Natural killer cell (primary cell): Measurements from ENCODE around the gene SLC6A1. TPM values are rescaled to one million over a fixed set of nuclear protein-coding genes. Genes with fewer than 3 reads are reported as not detected.

Experiments
- ATAC-seq, 3 donors: fragments of 150-1000 bp in 2 of 3; fragments of 200-7000 bp in 1 of 3; cut with Tn5 transposase; 1 replicate in 1 of 3; 2 replicates in 2 of 3; pipeline ENCODE4 v1.10.0; 2021; ENCODE audit warnings: mild to moderate bottlenecking in 2 of 3, moderate library complexity in 2 of 3
- DNase-seq, 2 donors: peaks; one replicate each; pipeline versions ENCODE4 v3.0.0 to v3.0.0-alpha.2; 2013 to 2021; ENCODE audit warnings: mixed read lengths in 1 of 2
- H3K27ac ChIP-seq: one replicate; pipeline ENCODE4 v1.5.1; 2013; ENCODE audit warnings: mild to moderate bottlenecking, low read length
- H3K27me3 ChIP-seq: one replicate; pipeline ENCODE4 v1.6.1; 2013; ENCODE audit warnings: low read length; ENCODE audit not compliant: control insufficient read depth, insufficient read depth
- H3K36me3 ChIP-seq: one replicate; pipeline ENCODE4 v1.6.1; 2013; ENCODE audit warnings: low read length; ENCODE audit not compliant: control insufficient read depth, insufficient read depth
- H3K4me1 ChIP-seq: one replicate; pipeline ENCODE4 v1.6.1; 2013; ENCODE audit warnings: low read length; ENCODE audit not compliant: control insufficient read depth, insufficient read depth
- H3K4me3 ChIP-seq: one replicate; pipeline ENCODE4 v1.5.1; 2013; ENCODE audit warnings: low read length
- H3K9me3 ChIP-seq: one replicate; pipeline ENCODE4 v1.6.1; 2013; ENCODE audit warnings: low read length; ENCODE audit not compliant: control insufficient read depth, insufficient read depth
- H3K27ac Mint-ChIP-seq, 2 donors: one replicate each; pipeline ENCODE4 v1.8.0; 2022; ENCODE audit warnings: mild to moderate bottlenecking in 2 of 2, mixed read lengths in 2 of 2, moderate library complexity in 1 of 2
- H3K27me3 Mint-ChIP-seq, 2 donors: one replicate each; pipeline ENCODE4 v1.8.0; 2022; ENCODE audit warnings: low read depth in 2 of 2, mixed read lengths in 2 of 2
- H3K36me3 Mint-ChIP-seq: one replicate; pipeline ENCODE4 v1.8.0; 2022; ENCODE audit warnings: mixed read lengths
- H3K4me1 Mint-ChIP-seq, 2 donors: one replicate each; pipeline ENCODE4 v1.8.0; 2022; ENCODE audit warnings: mixed read lengths in 2 of 2
- H3K4me3 Mint-ChIP-seq: one replicate; pipeline ENCODE4 v1.8.0; 2022; ENCODE audit warnings: mild to moderate bottlenecking, moderate library complexity, mixed read lengths
- H3K9me3 Mint-ChIP-seq, 2 donors: one replicate each; pipeline ENCODE4 v1.8.0; 2022; ENCODE audit warnings: mixed read lengths in 2 of 2
- CTCF ChIP-seq: fragments of 200-600 bp; IDR thresholded peaks from one replicate; pipeline ENCODE4 v1.8.0; 2022; ENCODE audit warnings: antibody characterized with exemption
- WGBS: methylation state at CpG from one replicate; pipeline ENCODE4 v1.1.7; 2013; ENCODE audit warnings: missing lambda C conversion rate; ENCODE audit not compliant: insufficient coverage; 5-methylcytosine and 5-hydroxymethylcytosine counted together
- intact Hi-C: fragments of 100-400 bp; cut with micrococcal nuclease; formaldehyde crosslinking; loops from one replicate; pipeline ENCODE4 v1.14.2; 2022
- total RNA-seq, 4 donors: library from RNA; stranded (reverse); fragments of 120-200 nt in 1 of 4; gene quantifications; one replicate each; pipeline versions ENCODE4 v1.2.3 to v1.2.4, GENCODE V29; 2013 to 2022

The SLC6A1 gene
- total RNA-seq, 3 donors from 2014 or later (not counting 1 experiment from before 2014, with no cell fraction given), result not detected

- Mint-ChIP-seq H3K27ac (no peak overlapping the region), H3K9me3 (no peaks in the 10 kb centered on the region)
These were observed 24.2 kb downstream of the SLC6A1 start for GRCh38 chr3:11016727-11017126.

GRCh38 chr3:11019116-11019819 is 26.7 kb downstream of the SLC6A1 start:
- Histone ChIP-seq H3K9me3 (no peaks in the 10 kb centered on the region), H3K27ac (no peak overlapping the region), H3K4me3 (no peak overlapping the region), H3K4me1 (no peaks in the 10 kb centered on the region), H3K36me3 (no peaks in the 10 kb centered on the region), H3K27me3 (no peaks in the 10 kb centered on the region)
- Mint-ChIP-seq H3K4me3 (no peak overlapping the region), H3K36me3 (no peaks in the 10 kb centered on the region), H3K27me3 (peaks cover 0 to 14% of the 10 kb centered on the region in 2 donors), H3K9me3 (no peaks in the 10 kb centered on the region), H3K27ac (no peak overlapping the region), H3K4me1 (no peaks in the 10 kb centered on the region)
- no peak for ATAC-seq
- WGBS, result 77% methylated on average over 3 of the region's 3 CpGs
- no peak for DNase-seq
- intact Hi-C loops, result no loop called here
- no peak for TF ChIP-seq CTCF

More at GRCh38 chr3:11016727-11017126, 24.2 kb downstream of the SLC6A1 start:
- no peak for ATAC-seq
- H3K36me3 Mint-ChIP-seq, result no peaks in the 10 kb centered on the region
- H3K4me1 Mint-ChIP-seq, result no peaks in the 10 kb centered on the region
- H3K36me3 ChIP-seq, result no peaks in the 10 kb centered on the region
- intact Hi-C loops, result no loop called here
- no peak for TF ChIP-seq CTCF
- no peaks in the 10 kb centered on the region for H3K4me1 ChIP-seq
- no peaks in the 10 kb centered on the region for H3K27me3 ChIP-seq
- no peak overlapping the region for H3K4me3 Mint-ChIP-seq
- no peak for DNase-seq
- 72% methylated on average over 4 of the region's 5 CpGs for WGBS
- no peak overlapping the region for H3K4me3 ChIP-seq
- H3K27me3 Mint-ChIP-seq, result peaks cover 0 to 8% of the 10 kb centered on the region in 2 donors
- H3K9me3 ChIP-seq, result no peaks in the 10 kb centered on the region
- no peak overlapping the region for H3K27ac ChIP-seq

- Mint-ChIP-seq H3K4me3 (no peak overlapping the region), H3K27ac (no peak overlapping the region), H3K9me3 (no peaks in the 10 kb centered on the region), H3K4me1 (no peaks in the 10 kb centered on the region), H3K27me3 (peaks cover 0 to 24% of the 10 kb centered on the region in 2 donors), H3K36me3 (no peaks in the 10 kb centered on the region)
- no peak for DNase-seq
- H3K9me3 ChIP-seq, result no peaks in the 10 kb centered on the region
- no peaks in the 10 kb centered on the region for H3K36me3 ChIP-seq
- no peak for TF ChIP-seq CTCF
- intact Hi-C loops, result no loop called here
- no peaks in the 10 kb centered on the region for H3K27me3 ChIP-seq
- 74% methylated on average over 2 of the region's 2 CpGs for WGBS
- H3K4me3 ChIP-seq, result no peak overlapping the region
- H3K4me1 ChIP-seq, result no peaks in the 10 kb centered on the region
- no peak overlapping the region for H3K27ac ChIP-seq
- no peak for ATAC-seq
These were observed 28.2 kb downstream of the SLC6A1 start for GRCh38 chr3:11020764-11021163.

- Mint-ChIP-seq H3K4me3 (no peak overlapping the region), H3K27ac (no peak overlapping the region), H3K27me3 (peaks cover 4 to 29% of the 10 kb centered on the region in 2 donors), H3K36me3 (no peaks in the 10 kb centered on the region), H3K4me1 (no peaks in the 10 kb centered on the region), H3K9me3 (no peaks in the 10 kb centered on the region)
- WGBS, result 77% methylated on average over 8 of the region's 8 CpGs
- H3K4me1 ChIP-seq, result no peaks in the 10 kb centered on the region
- no peak overlapping the region for H3K4me3 ChIP-seq
- no peaks in the 10 kb centered on the region for H3K9me3 ChIP-seq
- no peak for DNase-seq
- H3K36me3 ChIP-seq, result no peaks in the 10 kb centered on the region
- no peak for ATAC-seq
- TF ChIP-seq CTCF, result no peak
- intact Hi-C loops, result no loop called here
- H3K27me3 ChIP-seq, result no peaks in the 10 kb centered on the region
- H3K27ac ChIP-seq, result no peak overlapping the region
These were observed 29.1 kb downstream of the SLC6A1 start for GRCh38 chr3:11021611-11022011.
